ENCODE results near the gene GORASP2.

- no peak for TF ChIP-seq CTCF (IDR thresholded peaks at IDR 0.05; ENCODE audit: low read length)
- TF ChIP-seq EZH2 (optimal IDR thresholded peaks at IDR 0.05; ENCODE audit: low read depth, low read length) = no peak
These were observed 32.4 kb upstream of the GORASP2 start for GRCh38 chr2:170896622-170897021.

All from MM.1S (cell line).